B cell (primary cell): ENCODE results near the gene TRNP1. TPM values are rescaled to one million over a fixed set of nuclear protein-coding genes. Genes with fewer than 3 reads are reported as not detected.

Source experiments
- ATAC-seq: fragments of 200-7000 bp; cut with Tn5 transposase; one replicate; pipeline ENCODE4 v1.10.0; 2021; ENCODE audit warnings: low read depth, mild to moderate bottlenecking, moderate number of reproducible peaks, moderate library complexity
- CTCF ChIA-PET: fragments of 350-600 bp; sonication (Branson Sonifier 250); formaldehyde crosslinking; loops from one replicate; lab custom pipeline; 2021; ENCODE audit warnings: antibody characterized with exemption, inconsistent platforms; lab: Charles Lee
- POLR2A ChIA-PET: fragments of 350-600 bp; sonication (Branson Sonifier 250); formaldehyde crosslinking; loops from one replicate; lab custom pipeline; 2021; ENCODE audit warnings: antibody characterized with exemption; lab: Charles Lee
- DNase-seq: peaks from one replicate; pipeline ENCODE4 v3.0.0; 2013
- H2AFZ ChIP-seq: 2 replicates; pipeline ENCODE4 v1.6.1; 2012; ENCODE audit warnings: mild to moderate bottlenecking, low read depth, low read length; ENCODE audit not compliant: insufficient read depth, poor library complexity, severe bottlenecking
- H3K27ac ChIP-seq, 2 donors: 1 replicate in 1 of 2; 2 replicates in 1 of 2; pipeline ENCODE4 v1.5.1; 2012 to 2013; ENCODE audit warnings: low read length in 2 of 2, mild to moderate bottlenecking in 2 of 2, moderate library complexity in 1 of 2
- H3K27me3 ChIP-seq, 4 experiments: fragments of 200-600 bp in 1 of 4; sonication (generic) in 1 of 4; replicated peaks in 1 of 4; 1 replicate in 2 of 4; 2 replicates in 2 of 4; pipeline versions ENCODE4 v1.6.1 to v1.7.0; 2013 to 2016; ENCODE audit warnings: low read length in 3 of 4, mild to moderate bottlenecking in 2 of 4, mixed read lengths in 1 of 4, moderate library complexity in 1 of 4; ENCODE audit not compliant: insufficient read depth in 4 of 4, control insufficient read depth in 3 of 4; ENCODE audit errors: control extremely low read depth in 1 of 4
- H3K36me3 ChIP-seq, 2 experiments: replicated peaks in 1 of 2; 1 replicate in 1 of 2; 2 replicates in 1 of 2; pipeline versions ENCODE4 v1.6.1 to v1.7.1; 2013; ENCODE audit warnings: low read length in 1 of 2; ENCODE audit not compliant: insufficient read depth in 2 of 2, control insufficient read depth in 1 of 2; ENCODE audit errors: control extremely low read depth in 1 of 2, extremely low read depth in 1 of 2
- H3K4me1 ChIP-seq, 2 donors: fragments of 200-600 bp in 1 of 2; sonication (generic) in 1 of 2; 1 replicate in 1 of 2; 2 replicates in 1 of 2; pipeline versions ENCODE4 v1.5.1 to v1.6.1; 2013 to 2017; ENCODE audit warnings: low read length in 2 of 2; ENCODE audit not compliant: control insufficient read depth in 2 of 2, insufficient read depth in 2 of 2
- H3K4me2 ChIP-seq: replicated peaks from 2 replicates; pipeline ENCODE3; 2012; ENCODE audit warnings: mild to moderate bottlenecking, low read depth, low read length; ENCODE audit not compliant: poor library complexity, severe bottlenecking
- H3K4me3 ChIP-seq, 5 experiments: fragments of 200-600 bp in 1 of 5; sonication (generic) in 1 of 5; 1 replicate in 3 of 5; 2 replicates in 2 of 5; pipeline versions ENCODE4 v1.5.1 to v1.7.0; 2011 to 2016; ENCODE audit warnings: low read length in 4 of 5, mild to moderate bottlenecking in 4 of 5, low read depth in 2 of 5, control low read depth in 1 of 5, moderate library complexity in 1 of 5; ENCODE audit not compliant: insufficient read depth in 1 of 5; ENCODE audit errors: control extremely low read depth in 1 of 5, extremely low read depth in 1 of 5
- H3K79me2 ChIP-seq: fragments of 200-600 bp; sonication (generic); one replicate; pipeline ENCODE4 v1.6.0; 2016; ENCODE audit warnings: low read length; ENCODE audit not compliant: control insufficient read depth, insufficient read depth
- H3K9ac ChIP-seq: fragments of 200-600 bp; sonication (generic); 2 replicates; pipeline ENCODE4 v1.6.1; 2017; ENCODE audit warnings: mild to moderate bottlenecking, low read length, moderate library complexity
- H3K9me3 ChIP-seq, 3 donors: one replicate each; pipeline versions ENCODE4 v1.6.1 to v1.7.1; 2013; ENCODE audit warnings: low read length in 2 of 3; ENCODE audit not compliant: control insufficient read depth in 2 of 3, insufficient read depth in 1 of 3; ENCODE audit errors: control extremely low read depth in 1 of 3
- H4K20me1 ChIP-seq: 2 replicates; pipeline ENCODE4 v1.6.0; 2012; ENCODE audit warnings: mild to moderate bottlenecking, low read length; ENCODE audit not compliant: insufficient read depth, control insufficient read depth, poor library complexity, severe bottlenecking
- H3K27ac Mint-ChIP-seq: one replicate; pipeline ENCODE4 v1.8.0; 2021; ENCODE audit warnings: mixed read lengths
- H3K27me3 Mint-ChIP-seq: one replicate; pipeline ENCODE4 v1.8.0; 2021; ENCODE audit warnings: mixed read lengths
- H3K4me1 Mint-ChIP-seq: one replicate; pipeline ENCODE4 v1.8.0; 2021; ENCODE audit warnings: mixed read lengths
- H3K4me3 Mint-ChIP-seq: one replicate; pipeline ENCODE4 v1.8.0; 2021; ENCODE audit warnings: mixed read lengths
- H3K9me3 Mint-ChIP-seq: one replicate; pipeline ENCODE4 v1.8.0; 2022; ENCODE audit warnings: mixed read lengths; ENCODE audit not compliant: insufficient read depth
- CTCF ChIP-seq: fragments of 200-600 bp; IDR thresholded peaks from one replicate; pipeline ENCODE4 v1.8.0; 2022; ENCODE audit warnings: antibody characterized with exemption, mild to moderate bottlenecking
- EZH2 ChIP-seq: IDR thresholded peaks from 2 replicates; pipeline ENCODE4 v1.6.1; 2012; ENCODE audit warnings: borderline replicate concordance, low read depth, mild to moderate bottlenecking, moderate library complexity, low read length; ENCODE audit not compliant: insufficient read depth, poor library complexity, severe bottlenecking
- whole genome bisulfite sequencing: methylation state at CpG from one replicate; pipeline ENCODE4 v1.1.5; 2013; ENCODE audit warnings: missing lambda C conversion rate; ENCODE audit not compliant: insufficient coverage; 5-methylcytosine and 5-hydroxymethylcytosine counted together
- intact Hi-C: fragments of 100-400 bp; cut with micrococcal nuclease; formaldehyde crosslinking; loops from one replicate; pipeline ENCODE4 v1.10.0; 2022
- polyA plus RNA-seq: library from polyadenylated mRNA; depleted of rRNA; stranded (reverse); fragments of >200 nt; gene quantifications from 2 replicates; pipeline ENCODE4 v1.2.3, GENCODE V29; 2012
- total RNA-seq, 2 donors: library from RNA; stranded (reverse); fragments of 120-200 nt in 1 of 2; gene quantifications; 1 replicate in 1 of 2; 2 replicates in 1 of 2; pipeline versions ENCODE4 v1.2.3 to v1.2.4, GENCODE V29; 2013 to 2022

TRNP1 gene
- total and polyA plus RNA-seq, 2 donors (not counting 1 experiment from before 2014, with no cell fraction given) = 0.54 to 2.3 TPM

DNA sequence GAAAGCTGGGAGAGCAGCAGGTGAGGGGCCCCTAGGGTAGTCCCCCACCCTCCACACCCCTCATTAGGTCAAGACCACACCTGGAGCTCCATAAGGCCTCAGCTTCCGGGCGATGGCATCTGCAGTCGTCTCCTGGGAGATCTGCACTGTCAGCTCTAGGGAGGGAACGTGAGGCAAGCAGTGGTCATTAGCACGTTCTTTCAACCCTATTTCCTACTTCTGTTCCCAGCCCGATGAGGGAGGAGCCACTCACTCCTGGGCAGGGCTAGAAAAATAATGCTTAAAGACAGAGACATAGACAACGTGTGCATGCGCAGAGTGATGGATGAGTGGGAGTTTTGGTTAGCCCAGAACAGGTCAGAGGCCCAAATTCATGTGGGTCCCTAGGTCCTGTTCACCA is 42.9 kb upstream of the TRNP1 start:
- ATAC-seq (no peak), DNase-seq (no peak)
- CTCF ChIA-PET = no interaction called here
- H3K4me1 Mint-ChIP-seq = no peaks in the 10 kb centered on the region
- Histone ChIP-seq H4K20me1 (no peaks in the 10 kb centered on the region), H3K79me2 (no peaks in the 10 kb centered on the region), H3K4me3 (no peak overlapping the region), H3K4me2 (no peak overlapping the region), H3K27me3 (no peaks in the 10 kb centered on the region), H3K4me1 (no peaks in the 10 kb centered on the region), H3K9ac (no peak overlapping the region), H3K27ac (no peak overlapping the region), H3K36me3 (peaks cover 0 to 7% of the 10 kb centered on the region in 2 experiments), H2AFZ (no peak overlapping the region), H3K9me3 (peaks cover 0 to 2% (median 0%) of the 10 kb centered on the region in 3 donors)
- intact Hi-C loops = no loop called here
- 75% methylated on average over 6 of the region's 8 CpGs for WGBS
- no peak overlapping the region for H3K4me3 Mint-ChIP-seq
- POLR2A ChIA-PET = no interaction called here
- no peak for TF ChIP-seq EZH2
- TF ChIP-seq CTCF = no peak
- no peaks in the 10 kb centered on the region for H3K27me3 Mint-ChIP-seq
- H3K9me3 Mint-ChIP-seq = no peaks in the 10 kb centered on the region
- no peak overlapping the region for H3K27ac Mint-ChIP-seq

GRCh38 chr1:26951216-26951615 is 42.3 kb upstream of the TRNP1 start:
- no peak overlapping the region for H3K9ac ChIP-seq
- peaks cover 0 to 2% of the 10 kb centered on the region in 2 experiments for H3K36me3 ChIP-seq
- peaks cover 0 to 2% (median 0%) of the 10 kb centered on the region in 3 donors for H3K9me3 ChIP-seq
- H3K4me3 ChIP-seq = no peak overlapping the region
- ChIA-PET POLR2A (no interaction called here), CTCF (no interaction called here)
- WGBS = 99% methylated on average over 14 of the region's 14 CpGs
- no peaks in the 10 kb centered on the region for H4K20me1 ChIP-seq
- no peaks in the 10 kb centered on the region for H3K4me1 Mint-ChIP-seq
- H2AFZ ChIP-seq = no peak overlapping the region
- TF ChIP-seq CTCF (no peak), EZH2 (no peak)
- DNase-seq = no peak
- H3K27ac Mint-ChIP-seq = no peak overlapping the region
- no peaks in the 10 kb centered on the region for H3K27me3 ChIP-seq
- H3K4me3 Mint-ChIP-seq = no peak overlapping the region
- intact Hi-C loops = no loop called here
- no peaks in the 10 kb centered on the region for H3K4me1 ChIP-seq
- H3K27me3 Mint-ChIP-seq = no peaks in the 10 kb centered on the region
- no peak overlapping the region for H3K4me2 ChIP-seq
- H3K79me2 ChIP-seq = no peaks in the 10 kb centered on the region
- no peak overlapping the region for H3K27ac ChIP-seq
- no peaks in the 10 kb centered on the region for H3K9me3 Mint-ChIP-seq
- no peak for ATAC-seq
